H1 (cell line): ENCODE results near the gene IQSEC3. TPM values are rescaled to one million over a fixed set of nuclear protein-coding genes. Genes with fewer than 3 reads are reported as not detected.

Experiments
- BACH1 ChIP-seq: IDR thresholded peaks from 2 replicates; pipeline ENCODE4 v1.6.1; 2012; ENCODE audit warnings: low read length, improper control_type of control experiment
- HDAC6 ChIP-seq: IDR thresholded peaks from one replicate; pipeline ENCODE4 v1.7.1; 2012; ENCODE audit warnings: low read depth, mild to moderate bottlenecking, inconsistent platforms, low read length, moderate library complexity
- KDM4A ChIP-seq: IDR thresholded peaks from one replicate; pipeline ENCODE4 v1.7.1; 2012; ENCODE audit warnings: low read depth, mild to moderate bottlenecking, moderate library complexity, low read length, inconsistent platforms; ENCODE audit not compliant: severe bottlenecking
- KDM5A ChIP-seq: fragments of 200-600 bp; IDR thresholded peaks from 2 replicates; pipeline ENCODE4 v1.7.1; 2012; ENCODE audit warnings: mild to moderate bottlenecking, low read length, inconsistent platforms, mixed read lengths
- MAFK ChIP-seq: IDR thresholded peaks from 2 replicates; pipeline ENCODE4 v1.6.1; 2012; ENCODE audit warnings: low read depth, mild to moderate bottlenecking, improper control_type of control experiment, low read length
- RNF2 ChIP-seq: fragments of 200-900, 300-1000 bp; sonication (generic); IDR thresholded peaks from 2 replicates; pipeline ENCODE4 v1.7.1; 2016; ENCODE audit warnings: borderline replicate concordance, low read depth, mild to moderate bottlenecking, antibody characterized with exemption, low read length; ENCODE audit not compliant: poor library complexity, severe bottlenecking; ENCODE audit errors: missing control alignments
- SIN3A ChIP-seq, 2 experiments: IDR thresholded peaks in 1 of 2; conservative IDR thresholded peaks in 1 of 2; 2 replicates each; pipeline ENCODE4 v1.6.1; 2011 to 2012; ENCODE audit warnings: low read length in 2 of 2, improper control_type of control experiment in 1 of 2, low read depth in 1 of 2, mild to moderate bottlenecking in 1 of 2
- SP2 ChIP-seq: IDR thresholded peaks from 2 replicates; pipeline ENCODE4 v1.6.1; 2012; ENCODE audit warnings: mild to moderate bottlenecking, low read length, inconsistent platforms
- TAF1 ChIP-seq: IDR thresholded peaks from 2 replicates; pipeline ENCODE4 v1.6.1; 2011; ENCODE audit warnings: mild to moderate bottlenecking, low read depth, low read length
- polyA plus RNA-seq, 7 experiments: library from polyadenylated mRNA; depleted of rRNA in 3 of 7; stranded (reverse) in 5 of 7; unstranded in 2 of 7; fragments of >200 nt in 5 of 7; fragments of 200-250 nt in 2 of 7; gene quantifications; 1 replicate in 5 of 7; 2 replicates in 1 of 7; 4 replicates in 1 of 7; pipeline versions ENCODE4 v1.2.1 to v1.2.3, GENCODE V29; 2011 to 2013; ENCODE audit warnings: missing spikeins in 2 of 7, mixed read lengths in 2 of 7
- total RNA-seq: library from RNA; stranded (reverse); fragmentation: NEBNext Ultra II Directional; extraction: Animal tissue kit (Norgen Biotek cat#: 25700); gene quantifications from 2 replicates; pipeline ENCODE4 v1.2.1, GENCODE V29; 2021

IQSEC3 gene
- total and polyA plus RNA-seq, 2 of the 8 experiments (the other 6 are each of a cell fraction or from before 2014, with no cell fraction given): 1.2 to 3.1 TPM

DNA sequence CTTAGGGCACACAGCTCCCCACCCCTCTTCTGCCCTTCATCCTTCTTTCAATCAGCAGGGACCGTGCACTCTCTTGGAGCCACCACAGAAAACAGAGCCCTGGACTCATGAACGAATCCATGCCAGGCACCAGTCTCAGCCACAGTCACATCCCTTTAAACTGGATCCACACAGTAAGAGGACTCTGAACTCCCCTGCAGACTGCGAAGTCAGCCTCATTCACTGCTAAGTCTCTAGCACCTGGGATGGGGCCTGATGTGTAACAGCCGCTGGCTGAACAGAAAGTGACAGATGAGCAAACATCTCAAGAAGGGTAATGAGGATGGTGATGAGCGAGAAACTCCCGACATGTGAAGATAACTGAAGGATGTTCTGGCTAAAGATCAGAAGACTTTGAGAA, 45.8 kb upstream of the IQSEC3 start (continued):
- no peak for TF ChIP-seq SP2
- TF ChIP-seq RNF2: no peak
- no peak for TF ChIP-seq MAFK
- TF ChIP-seq TAF1: no peak
- TF ChIP-seq SIN3A (conservative IDR thresholded peaks at IDR 0.05 in 1 of 2, IDR thresholded peaks at IDR 0.05 in 1 of 2; ENCODE audit: low read depth in 1 of 2, low read length in 2 of 2): no peak
- no peak for TF ChIP-seq KDM5A
- TF ChIP-seq KDM4A: no peak
- TF ChIP-seq HDAC6: no peak
- TF ChIP-seq BACH1: no peak
